Measurements from ENCODE around the gene SAMSN1. TPM values are rescaled to one million over a fixed set of nuclear protein-coding genes. Genes with fewer than 3 reads are reported as not detected.

The SAMSN1 gene
- total RNA-seq, 1 experiment from 2014 or later = 0.44 TPM

DNA sequence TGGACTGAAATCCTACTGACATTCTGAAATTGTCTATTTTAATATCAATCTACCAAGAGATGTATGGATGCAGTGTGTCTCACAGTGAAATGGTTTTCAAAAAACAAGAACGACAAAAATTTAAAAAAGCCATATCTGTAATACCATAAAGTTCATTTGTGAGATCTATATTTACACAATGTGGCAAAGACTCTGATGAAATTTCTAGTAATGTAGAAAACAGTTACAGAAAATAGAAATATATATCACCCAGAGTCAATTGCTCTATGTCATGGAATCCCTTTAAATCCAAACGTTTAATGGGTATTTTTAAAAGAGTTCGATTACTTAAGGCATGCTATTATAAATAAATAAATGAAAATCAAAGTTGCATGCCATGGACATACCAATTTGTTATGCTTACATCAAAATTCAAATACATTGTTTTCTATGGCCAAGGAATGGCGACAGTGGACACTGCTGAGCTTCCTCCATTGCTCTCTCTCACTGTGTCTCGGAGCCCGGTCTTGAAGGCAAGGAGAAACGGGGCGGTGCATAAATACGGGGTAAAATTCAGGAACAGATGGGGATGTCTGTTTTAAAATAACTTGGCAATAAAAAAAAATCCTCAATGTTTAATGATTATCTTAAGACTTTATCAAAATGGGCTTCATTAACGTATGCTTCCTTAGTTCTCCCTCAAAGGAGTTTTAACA is 37.0 kb upstream of the SAMSN1 start:
- ATAC-seq = no peak
- no TSS peak for BruUV-seq (replicated peaks)
- intact Hi-C loops (cut with micrococcal nuclease; ENCODE audit: unreplicated experiment) = no loop called here
- Histone ChIP-seq H3K4me3 (ENCODE audit: low read depth in 2 of 2, low read length in 2 of 2) (no peak overlapping the region), H3K36me3 (ENCODE audit: control insufficient read depth, insufficient read depth, low read length) (no peaks in the 10 kb centered on the region), H3K27me3 (ENCODE audit: control insufficient read depth, insufficient read depth, low read length) (no peaks in the 10 kb centered on the region), H3K27ac (ENCODE audit: low read length) (no peak overlapping the region), H3K9me3 (ENCODE audit: control insufficient read depth, insufficient read depth, low read depth, low read length) (no peaks in the 10 kb centered on the region), H3K4me1 (ENCODE audit: control insufficient read depth, insufficient read depth, low read length) (no peaks in the 10 kb centered on the region)
- in situ Hi-C loops (cut with HindIII; ENCODE audit: low pct_unique_long_range_greater_than_20kb, low sequenced_read_pairs) = no loop called here
- TF ChIP-seq CTCF (IDR thresholded peaks at IDR 0.05) = no peak
- ChIA-PET POLR2A (no interaction called here), CTCF (no interaction called here)
- no peak for DNase-seq (ENCODE audit: low read depth, low spot score)

GRCh38 chr21:14581902-14582457 is 35.9 kb upstream of the SAMSN1 start:
- H3K27ac ChIP-seq (ENCODE audit: low read length) = no peak overlapping the region
- no peak for ATAC-seq

More at GRCh38 chr21:14581902-14582457, 35.9 kb upstream of the SAMSN1 start:
- CTCF ChIA-PET = no interaction called here
- H3K9me3 ChIP-seq (ENCODE audit: control insufficient read depth, insufficient read depth, low read depth, low read length) = no peaks in the 10 kb centered on the region
- no peaks in the 10 kb centered on the region for H3K36me3 ChIP-seq (ENCODE audit: control insufficient read depth, insufficient read depth, low read length)
- no peak for TF ChIP-seq CTCF (IDR thresholded peaks at IDR 0.05)
- TF ChIP-seq REST (IDR thresholded peaks at IDR 0.05; ENCODE audit: insufficient read depth in 1 of 2, low read depth in 2 of 2, low read length in 1 of 2) = no peak
- TF ChIP-seq SIN3A (IDR thresholded peaks at IDR 0.05; ENCODE audit: borderline replicate concordance, insufficient read depth, low read depth, low read length) = no peak
- TF ChIP-seq POLR2AphosphoS5 (IDR thresholded peaks at IDR 0.05; ENCODE audit: low read depth, low read length) = no peak
- no peak for TF ChIP-seq TCF7L2 (IDR thresholded peaks at IDR 0.05; ENCODE audit: low read depth, low read length)
- in situ Hi-C loops (cut with HindIII; ENCODE audit: low pct_unique_long_range_greater_than_20kb, low sequenced_read_pairs) (no loop called here), intact Hi-C loops (cut with micrococcal nuclease; ENCODE audit: unreplicated experiment) (no loop called here)
- H3K4me3 ChIP-seq (ENCODE audit: low read depth in 2 of 2, low read length in 2 of 2) = no peak overlapping the region
- H3K4me1 ChIP-seq (ENCODE audit: control insufficient read depth, insufficient read depth, low read length) = no peaks in the 10 kb centered on the region
- POLR2A ChIA-PET = no interaction called here
- no peak for DNase-seq (ENCODE audit: low read depth, low spot score)
- no TSS peak for BruUV-seq (replicated peaks)
- H3K27me3 ChIP-seq (ENCODE audit: control insufficient read depth, insufficient read depth, low read length) = no peaks in the 10 kb centered on the region

All from Panc1 (cell line).